Lung microvascular endothelial cell (primary cell): ENCODE data around the gene PLAAT4. TPM values are rescaled to one million over a fixed set of nuclear protein-coding genes. Genes with fewer than 3 reads are reported as not detected.
"Not testable (repeated sequence)": the region's sequence is repeated elsewhere in the genome, so short reads cannot be mapped to it uniquely, and the experiment has no call there.

Experiments
- DNase-seq, 2 donors: peaks; one replicate each; pipeline versions ENCODE4 v3.0.0 to v3.0.0-alpha.2; 2010; ENCODE audit warnings: low read depth in 2 of 2
- total RNA-seq: library from RNA; depleted of rRNA; stranded (reverse); fragments of >200 nt; gene quantifications from 2 replicates; pipeline ENCODE4 v1.2.1, GENCODE V29; 2014

PLAAT4 gene
- total RNA-seq, 1 donor from 2014 or later, result 1.6 TPM

DNA sequence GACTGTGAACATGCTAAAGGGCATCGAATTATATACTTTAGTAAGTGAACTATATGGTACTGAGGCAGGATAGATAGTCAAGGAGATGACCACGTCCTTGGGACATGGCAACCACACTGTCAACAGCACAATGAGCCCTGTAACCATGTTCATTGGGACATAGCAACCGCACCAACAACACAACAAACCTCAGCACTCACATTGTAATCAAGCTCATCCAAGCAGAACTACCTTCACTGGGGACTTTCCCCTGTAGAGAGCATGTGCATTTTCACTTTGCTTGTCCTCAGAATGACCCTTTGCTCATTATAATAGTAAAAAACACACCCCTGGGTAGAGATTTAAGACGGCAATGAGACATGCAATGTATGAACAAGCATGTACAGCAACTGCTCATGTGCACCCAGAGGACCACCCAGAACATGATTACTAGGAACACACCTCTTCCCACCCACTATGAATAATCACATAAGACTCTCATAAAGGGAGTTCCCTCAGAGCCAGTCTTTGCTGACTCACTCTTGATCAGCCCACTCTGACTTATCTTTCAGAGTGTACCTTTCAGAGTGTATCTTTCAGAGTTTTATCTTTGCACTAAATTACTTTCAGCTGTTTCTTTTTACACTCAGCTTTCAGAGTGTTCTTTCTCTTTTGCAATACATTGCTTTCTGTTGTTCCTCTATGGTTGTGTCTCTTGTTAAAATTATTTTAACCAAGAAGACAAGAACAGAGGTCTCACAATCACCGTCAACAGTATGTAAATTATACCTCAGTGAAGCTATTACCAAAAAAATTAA is 30.6 kb downstream of the PLAAT4 start:
- peak; percentile 84 for DNase-seq

DNA sequence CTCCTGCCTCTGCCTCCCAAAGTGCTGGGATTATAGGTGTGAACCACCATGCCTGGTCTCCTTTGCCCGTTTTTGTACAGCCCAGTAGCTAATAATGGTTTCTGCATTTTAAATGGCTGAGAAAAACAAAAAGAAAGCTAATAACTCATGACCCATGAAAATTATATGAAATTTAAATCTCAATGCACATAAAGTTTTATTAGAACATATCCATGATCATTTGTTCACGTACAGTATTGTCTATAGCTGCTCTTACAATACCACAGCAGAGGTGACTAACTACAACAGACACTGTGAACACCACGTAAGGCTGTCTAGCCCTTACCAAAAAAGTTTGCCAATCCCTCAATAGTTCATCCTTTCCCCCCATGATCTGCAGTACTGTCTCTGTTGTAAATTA is 33.0 kb downstream of the PLAAT4 start:
- no peak for DNase-seq

DNA sequence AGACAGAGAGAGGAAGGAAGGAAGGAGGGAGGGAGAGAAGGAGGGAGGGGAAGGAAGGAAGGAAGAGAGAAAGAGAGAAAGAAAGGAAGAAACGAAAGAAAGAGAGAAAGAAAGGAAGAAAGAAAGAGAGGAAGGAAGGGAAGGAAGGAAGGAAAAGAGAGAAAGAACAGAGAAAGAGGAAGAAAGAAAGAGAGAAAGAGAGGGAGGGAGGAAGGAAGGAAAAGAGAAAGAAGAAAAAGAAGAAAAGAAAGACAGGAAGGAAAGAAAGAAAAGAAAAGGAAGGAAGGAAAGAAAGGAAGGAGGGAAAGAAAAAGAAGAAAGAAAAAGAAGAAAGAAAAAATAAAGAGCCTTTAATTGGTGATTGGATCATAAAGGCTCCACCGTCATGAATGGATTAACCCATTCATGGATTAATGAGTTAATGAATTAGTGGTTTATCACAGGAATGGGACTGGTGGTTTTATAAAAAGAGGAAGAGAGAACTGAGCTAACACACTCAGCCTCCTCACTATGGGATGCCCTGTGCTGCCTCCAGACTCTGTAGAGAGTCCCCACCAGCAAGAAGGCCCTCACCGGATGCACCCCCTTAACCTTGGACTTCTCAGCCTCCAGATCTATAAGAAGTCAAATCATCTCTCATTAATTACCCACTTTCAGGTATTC is 35.5 kb downstream of the PLAAT4 start:
- DNase-seq, result no peak

DNA sequence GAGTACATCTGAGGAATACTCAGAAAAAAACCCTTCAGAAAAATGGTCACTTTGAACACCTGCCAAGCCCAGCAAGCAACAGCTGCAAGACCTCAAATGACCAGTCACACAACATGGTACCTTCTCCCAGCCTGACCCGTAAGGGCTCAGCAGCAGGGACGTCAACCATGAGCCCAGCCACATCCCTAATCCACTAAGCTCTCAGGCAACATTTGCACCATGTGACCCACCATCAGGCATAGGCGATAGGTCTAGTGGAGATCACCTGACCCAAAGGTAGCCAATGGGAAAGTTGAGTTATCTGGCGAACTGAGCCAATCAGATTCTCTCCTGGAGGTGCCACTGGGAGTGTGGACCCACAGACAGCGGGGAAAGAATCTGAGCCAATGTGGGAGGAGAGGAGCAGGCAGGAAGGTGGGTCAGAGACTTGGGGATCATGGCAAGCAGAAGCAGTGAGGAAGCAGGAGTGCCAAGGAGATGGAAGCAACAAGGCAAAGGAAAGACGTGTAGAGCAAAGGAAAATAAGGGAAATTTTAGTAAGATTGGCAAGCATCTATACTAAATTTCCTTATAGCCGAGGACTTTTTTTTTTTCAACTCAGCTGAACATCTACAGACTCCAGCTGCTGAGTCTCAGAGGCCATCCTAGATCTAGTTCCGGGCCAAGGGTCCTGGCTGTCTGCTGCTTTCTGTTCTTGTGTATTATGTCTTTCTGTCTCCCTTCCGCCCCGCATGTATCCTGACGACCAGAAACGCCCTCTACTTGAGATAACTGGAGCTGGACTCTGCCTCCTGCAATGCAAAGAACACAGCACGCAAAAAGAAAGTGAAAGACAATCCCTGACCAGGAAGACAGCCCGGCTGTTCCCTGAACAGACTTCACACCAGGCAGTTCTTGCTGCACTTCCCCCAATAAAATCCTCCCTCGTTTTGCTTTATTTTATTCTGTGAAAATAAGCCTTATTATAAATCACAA is 37.6 kb downstream of the PLAAT4 start:
- peak; percentile 31 to 87 for DNase-seq

DNA sequence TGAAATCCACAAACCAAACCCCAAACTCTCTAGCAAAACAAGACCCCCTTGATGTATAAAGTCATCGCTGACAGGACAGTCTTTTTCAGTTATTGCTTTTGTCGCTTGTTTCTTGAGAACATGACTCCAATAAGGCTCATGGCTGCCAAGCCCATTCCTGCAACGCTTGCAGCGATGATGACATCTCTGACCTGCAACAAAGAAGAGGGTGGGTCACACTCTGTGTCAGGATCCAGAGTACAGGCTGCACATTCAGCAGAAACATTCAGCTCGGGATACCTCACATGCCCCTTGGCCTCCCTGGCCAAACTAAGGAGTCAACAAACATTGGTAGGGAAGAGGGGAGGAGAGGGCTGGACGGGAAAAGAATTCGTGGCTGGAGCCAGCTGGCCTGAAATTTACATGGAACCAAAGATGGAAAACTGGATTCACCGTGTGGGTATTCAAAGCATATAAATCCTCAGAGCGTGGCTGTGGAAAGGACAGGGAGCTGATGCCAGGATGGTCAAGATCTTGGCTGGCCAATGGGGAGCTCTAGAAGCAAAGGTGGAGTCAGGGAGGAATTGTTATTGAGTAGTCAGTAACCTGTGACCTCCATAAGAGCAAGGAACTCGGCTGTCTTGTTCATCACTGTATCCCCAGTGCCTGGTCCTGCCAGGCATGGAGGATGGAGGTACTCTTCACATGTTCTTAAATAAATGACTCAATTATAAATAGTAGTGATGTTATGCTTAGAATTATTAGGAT is 38.4 kb downstream of the PLAAT4 start:
- DNase-seq, result peak; percentile 24 to 40

DNA sequence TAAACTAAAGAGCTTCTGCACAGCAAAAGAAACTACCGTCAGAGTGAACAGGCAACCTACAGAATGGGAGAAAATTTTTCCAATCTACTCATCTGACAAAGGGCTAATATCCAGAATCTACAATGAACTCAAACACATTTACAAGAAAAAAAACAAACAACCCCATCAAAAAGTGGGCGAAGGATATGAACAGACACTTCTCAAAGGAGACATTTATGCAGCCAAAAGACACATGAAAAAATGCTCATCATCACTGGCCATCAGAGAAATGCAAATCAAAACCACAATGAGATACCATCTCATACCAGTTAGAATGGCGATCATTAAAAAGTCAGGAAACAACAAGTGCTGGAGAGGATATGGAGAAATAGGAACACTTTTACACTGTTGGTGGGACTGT is 42.3 kb downstream of the PLAAT4 start:
- not testable (repeated sequence) for DNase-seq

DNA sequence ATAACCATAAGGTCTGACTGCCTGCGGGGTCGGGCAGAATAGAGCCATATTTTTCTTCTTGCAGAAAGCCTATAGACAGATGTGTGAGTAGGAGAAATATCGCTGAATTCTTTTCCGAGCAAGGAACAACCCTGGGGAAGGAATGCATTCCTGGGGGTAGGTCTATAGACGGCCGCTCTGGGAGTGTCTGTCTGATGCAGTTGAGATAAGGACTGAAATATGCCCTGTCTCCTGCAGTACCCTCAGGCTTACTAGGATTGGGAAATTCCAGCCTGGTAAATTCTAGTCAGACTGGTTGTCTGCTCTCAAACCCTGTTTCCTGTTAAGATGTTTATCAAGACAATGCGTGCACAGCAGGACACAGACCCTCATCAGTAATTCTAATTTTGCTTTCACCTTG is 44.6 kb downstream of the PLAAT4 start:
- not testable (repeated sequence) for DNase-seq

DNA sequence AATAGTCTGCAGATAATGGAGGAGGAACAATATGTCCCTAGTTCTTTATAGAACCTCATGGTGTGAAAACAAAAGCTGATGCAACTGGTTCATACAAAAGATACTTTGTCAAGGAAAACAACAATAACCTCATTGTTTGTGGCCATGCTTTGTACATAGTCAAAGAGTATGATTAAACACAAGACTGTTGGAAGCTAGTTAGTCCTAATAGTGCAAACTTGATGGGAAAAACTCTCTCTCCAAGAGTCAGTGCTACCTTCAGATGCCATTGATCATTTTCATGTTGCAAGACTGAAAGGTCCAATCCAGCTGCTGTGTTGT is 46.7 kb downstream of the PLAAT4 start:
- DNase-seq, result no peak

DNA sequence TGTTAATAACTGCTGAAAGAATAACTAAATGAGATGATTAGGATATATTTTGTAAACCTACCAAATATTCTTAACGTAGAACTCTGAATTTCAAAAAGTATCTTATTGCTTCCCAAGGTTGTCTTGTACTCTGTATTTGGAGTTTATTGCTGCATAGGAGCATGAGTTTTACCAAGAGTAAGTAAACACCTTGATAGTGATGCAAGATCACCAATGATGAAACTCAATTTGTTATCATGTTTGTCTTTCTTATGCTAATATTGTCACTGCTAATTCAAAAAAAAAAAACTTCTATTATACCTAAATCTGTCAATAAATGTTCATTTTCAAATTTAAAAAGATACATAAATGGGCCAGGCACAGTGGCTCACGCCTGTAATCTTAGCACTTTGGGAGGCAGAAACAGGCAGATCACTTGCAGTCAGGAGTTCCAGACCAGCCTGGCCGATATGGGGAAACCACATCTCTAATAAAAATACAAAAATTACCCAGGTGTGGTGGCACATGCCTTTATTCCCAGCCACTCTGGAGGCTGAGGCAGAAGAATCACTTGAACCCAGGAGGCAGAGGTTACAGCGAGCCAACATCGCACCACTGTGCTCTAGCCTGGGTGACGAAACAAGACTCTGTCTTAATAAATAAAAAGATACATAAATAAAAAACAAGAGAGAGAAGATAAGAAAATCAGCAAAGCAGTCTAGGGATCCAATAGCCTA is 50.0 kb downstream of the PLAAT4 start:
- DNase-seq, result no peak

DNA sequence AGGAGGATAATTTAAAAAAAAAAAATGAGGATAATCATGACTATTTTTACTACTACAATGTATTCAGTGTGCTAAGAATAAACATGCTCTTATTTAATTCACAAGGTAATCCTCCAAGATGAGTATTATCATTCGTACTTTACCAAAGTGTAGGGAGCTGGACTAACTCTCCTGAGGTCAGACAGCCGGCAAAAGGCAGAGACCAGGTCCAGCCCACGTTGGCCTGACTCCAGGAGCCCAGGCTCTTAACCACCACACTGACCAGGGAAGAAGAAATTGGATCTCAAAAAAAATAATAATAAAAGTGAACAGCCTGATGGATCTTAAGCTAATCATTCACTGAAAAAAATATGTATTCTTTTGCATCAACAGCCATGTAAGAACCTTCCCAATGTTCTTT is 52.4 kb downstream of the PLAAT4 start:
- no peak for DNase-seq

DNA sequence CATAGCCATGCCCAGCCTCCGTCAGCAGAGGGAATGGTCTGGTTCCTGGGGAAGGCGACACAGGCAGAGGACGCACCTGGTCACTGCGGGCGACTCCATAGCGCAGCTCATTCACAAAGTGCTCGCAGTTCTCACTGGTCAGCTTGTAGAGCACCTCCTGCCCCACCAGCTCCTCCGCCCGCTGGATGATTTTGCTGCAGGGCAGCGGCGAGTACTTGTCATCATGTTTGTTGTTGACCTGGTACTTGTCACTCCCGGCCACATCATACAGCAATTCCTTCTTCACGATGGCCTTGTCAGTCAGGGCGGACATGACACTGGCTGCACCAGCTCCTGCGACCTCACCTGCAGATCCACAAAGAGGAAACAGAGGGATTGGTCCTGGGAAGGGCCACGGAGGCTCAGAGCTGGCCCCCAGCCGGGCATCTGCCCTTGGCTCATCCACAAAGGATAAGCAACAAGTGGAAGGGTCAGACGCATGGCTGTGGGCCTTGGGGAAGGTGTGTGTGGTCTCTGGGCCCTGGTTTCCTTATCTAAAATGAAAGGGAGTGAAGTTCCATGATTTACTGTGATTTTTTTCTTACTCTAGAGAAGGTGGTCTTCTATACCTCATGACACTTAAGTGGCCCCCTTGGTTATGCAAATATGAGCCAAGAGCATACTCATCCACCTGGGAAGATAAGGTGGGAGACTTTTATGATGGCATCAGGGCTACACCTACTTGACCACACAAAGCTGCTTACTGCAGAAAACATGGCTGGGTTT is 53.6 kb downstream of the PLAAT4 start:
- no peak for DNase-seq

DNA sequence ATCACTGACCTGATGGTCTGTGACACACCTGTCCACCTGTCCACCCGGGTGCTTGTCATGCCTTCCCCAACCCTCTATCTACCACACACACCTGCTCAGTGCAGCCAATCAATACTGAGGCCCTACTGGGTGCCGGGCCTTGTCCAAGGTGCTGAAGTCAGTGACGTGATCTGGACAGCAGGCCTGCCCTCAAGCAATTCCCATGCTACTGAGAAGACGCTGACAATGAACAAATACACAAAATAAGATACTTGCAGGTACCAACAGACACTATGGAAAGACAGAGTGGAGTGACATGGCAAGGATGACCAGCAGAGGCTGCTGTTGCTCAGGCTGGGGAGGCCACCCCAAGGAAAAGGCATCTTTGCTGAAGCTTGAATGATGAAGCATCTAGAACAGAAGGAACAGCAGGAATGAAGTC is 56.4 kb downstream of the PLAAT4 start:
- peak; percentile 28 to 39 for DNase-seq

DNA sequence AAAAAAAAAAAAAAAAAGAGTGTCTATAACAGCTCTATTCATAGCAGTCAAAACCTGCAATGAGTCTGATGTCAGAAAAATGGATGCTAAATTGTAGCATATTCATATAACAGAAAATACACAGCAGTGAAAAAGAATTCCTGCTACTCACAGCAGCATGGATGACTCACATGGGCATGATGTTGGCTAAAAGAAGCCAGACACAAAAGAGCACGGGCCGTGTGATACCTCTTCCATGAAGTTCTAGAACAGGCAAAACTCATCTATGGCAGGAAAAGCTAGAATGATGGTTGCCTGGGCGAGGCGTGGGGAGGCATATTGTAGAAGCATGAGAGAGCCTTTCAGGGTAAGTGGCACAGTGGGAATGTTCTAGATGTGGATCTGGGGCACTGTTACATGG is 58.7 kb downstream of the PLAAT4 start:
- DNase-seq, result no peak

Other genes starting within 250 kb of the PLAAT4 start
- gene SLC22A9, start 167.0 kb upstream of the PLAAT4 start, total RNA-seq, result not detected in 2 replicates
- gene PLAAT5, start 45.6 kb upstream of the PLAAT4 start, total RNA-seq, result not detected in 2 replicates
- not detected in 2 replicates for gene LGALS12, start 30.7 kb upstream of the PLAAT4 start, total RNA-seq
- not detected in 2 replicates for gene PLAAT2, start 26.6 kb downstream of the PLAAT4 start, total RNA-seq
- gene PLAAT3, start 77.6 kb downstream of the PLAAT4 start, total RNA-seq, result 56.2 and 63.1 TPM in 2 replicates
- gene ATL3, start 134.6 kb downstream of the PLAAT4 start, total RNA-seq, result 69.3 and 85.7 TPM in 2 replicates
- 42.7 and 49.8 TPM in 2 replicates for gene RTN3, start 144.7 kb downstream of the PLAAT4 start, total RNA-seq
- gene ZFTA, start 232.0 kb downstream of the PLAAT4 start, total RNA-seq, result 9.1 and 9.6 TPM in 2 replicates